ENCODE measurements around the gene DDX56.
A peak's percentile ranks its signal among the peaks of the same experiment; 100 is the strongest.

DDX56 gene

DNA sequence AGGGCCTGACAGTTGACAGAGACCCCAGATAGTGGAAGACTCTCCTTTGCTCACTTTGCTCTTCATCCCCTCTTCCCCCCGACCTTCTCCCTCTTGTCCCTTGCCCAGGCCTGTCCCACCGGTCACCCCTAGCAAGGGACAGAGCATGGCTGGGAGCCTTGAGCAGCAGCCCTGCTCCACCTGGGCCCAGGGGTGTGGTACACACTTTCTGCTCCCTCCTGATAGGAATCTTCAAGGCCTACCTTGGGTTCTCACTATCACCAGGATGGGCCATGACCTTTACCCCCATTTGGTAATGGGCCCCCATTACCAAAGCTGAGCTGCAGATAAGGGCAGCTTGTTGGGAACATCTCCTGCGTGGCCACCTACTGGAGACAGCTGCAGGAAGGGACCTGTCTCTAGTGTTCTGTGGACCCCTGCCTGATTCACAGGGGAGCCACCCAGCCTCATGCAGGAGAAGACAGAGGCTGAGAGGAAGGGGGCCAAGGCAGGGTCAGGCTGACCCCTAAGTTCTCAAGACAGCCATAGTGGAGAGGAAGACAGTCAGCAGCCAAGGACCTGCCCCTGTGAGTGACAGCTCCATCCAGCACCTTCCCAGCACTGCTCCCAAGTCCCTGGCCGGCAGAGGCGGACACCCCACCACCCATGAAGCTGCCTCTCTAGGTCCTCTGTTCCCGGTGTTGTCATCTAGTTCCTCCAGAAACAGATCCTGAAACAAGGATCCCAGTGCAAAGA is 31.7 kb downstream of the DDX56 start:
- no peaks in the 10 kb centered on the region for H3K27me3 ChIP-seq (ENCODE audit: insufficient read depth, low read length, poor library complexity)
- no peak overlapping the region for H3K56ac ChIP-seq (ENCODE audit: low read length)
- no peaks in the 10 kb centered on the region for H3K79me1 ChIP-seq (ENCODE audit: low read length)
- no peak for DNase-seq
- H3K23ac ChIP-seq (ENCODE audit: low read length), result no peak overlapping the region
- H3K27ac ChIP-seq (ENCODE audit: low read depth, low read length), result no peak overlapping the region
- H4K5ac ChIP-seq (ENCODE audit: low read length), result no peak overlapping the region
- H3K9ac ChIP-seq (ENCODE audit: low read length), result no peak overlapping the region
- H3K79me2 ChIP-seq (ENCODE audit: control insufficient read depth, insufficient read depth, low read length), result no peaks in the 10 kb centered on the region
- H3K18ac ChIP-seq (ENCODE audit: low read length), result no peak overlapping the region
- H2BK5ac ChIP-seq (ENCODE audit: low read length), result no peak overlapping the region
- WGBS (ENCODE audit: extremely low coverage, insufficient coverage, low lambda C conversion rate), result no CpG with 5 or more reads among the region's 6 CpGs
- H3K36me3 ChIP-seq (ENCODE audit: control insufficient read depth, insufficient read depth, low read length), result no peaks in the 10 kb centered on the region
- no peak overlapping the region for H3K4me2 ChIP-seq (ENCODE audit: low read length)
- no peak overlapping the region for H3K4me3 ChIP-seq (ENCODE audit: low read length)
- H4K8ac ChIP-seq (ENCODE audit: low read depth, low read length), result no peak overlapping the region
- H3K4me1 ChIP-seq (ENCODE audit: control insufficient read depth, low read depth, low read length), result no peaks in the 10 kb centered on the region
- no peak overlapping the region for H2BK120ac ChIP-seq (ENCODE audit: low read depth, low read length)
- H2AK5ac ChIP-seq (ENCODE audit: low read length), result no peak overlapping the region
- H3K4ac ChIP-seq (ENCODE audit: low read depth, low read length), result no peak overlapping the region
- H2BK15ac ChIP-seq (replicated peaks; ENCODE audit: low read depth), result no peak overlapping the region

- Histone ChIP-seq H3K18ac (ENCODE audit: low read length) (no peak within 1 kb of the TSS), H3K56ac (ENCODE audit: low read length) (peak within 1 kb of the TSS; percentile 25), H3K4ac (ENCODE audit: low read depth, low read length) (no peak within 1 kb of the TSS), H3K4me1 (ENCODE audit: control insufficient read depth, low read depth, low read length) (no peaks in the 10 kb centered on the region), H2BK15ac (replicated peaks; ENCODE audit: low read depth) (no peak within 1 kb of the TSS), H3K79me1 (ENCODE audit: low read length) (no peaks in the 10 kb centered on the region), H3K79me2 (ENCODE audit: control insufficient read depth, insufficient read depth, low read length) (no peaks in the 10 kb centered on the region), H3K27me3 (ENCODE audit: insufficient read depth, low read length, poor library complexity) (no peaks in the 10 kb centered on the region), H3K9ac (ENCODE audit: low read length) (no peak within 1 kb of the TSS), H3K23ac (ENCODE audit: low read length) (no peak within 1 kb of the TSS), H3K36me3 (ENCODE audit: control insufficient read depth, insufficient read depth, low read length) (no peaks in the 10 kb centered on the region), H2BK120ac (ENCODE audit: low read depth, low read length) (no peak within 1 kb of the TSS), H2BK5ac (ENCODE audit: low read length) (no peak within 1 kb of the TSS), H3K4me2 (ENCODE audit: low read length) (no peak within 1 kb of the TSS), H2AK5ac (ENCODE audit: low read length) (no peak within 1 kb of the TSS), H4K5ac (ENCODE audit: low read length) (no peak within 1 kb of the TSS), H3K4me3 (ENCODE audit: low read length) (no peak within 1 kb of the TSS), H3K27ac (ENCODE audit: low read depth, low read length) (no peak within 1 kb of the TSS), H4K8ac (ENCODE audit: low read depth, low read length) (no peak within 1 kb of the TSS)
- no CpG with 5 or more reads among the region's 20 CpGs for WGBS (ENCODE audit: extremely low coverage, insufficient coverage, low lambda C conversion rate)
- peak; percentile 21 for DNase-seq
These were observed 32.5 kb downstream of the DDX56 start, which contains the start of gene NPC1L1 for GRCh38 chr7:44541028-44541869. Gene NPC1L1, minus strand, starts transcription at chr7:44541330. Its CDS starts 71 bp downstream, at chr7:44541259.

- Histone ChIP-seq H3K4me3 (ENCODE audit: low read length) (no peak overlapping the region), H3K27ac (ENCODE audit: low read depth, low read length) (no peak overlapping the region), H3K36me3 (ENCODE audit: control insufficient read depth, insufficient read depth, low read length) (no peaks in the 10 kb centered on the region), H3K79me1 (ENCODE audit: low read length) (no peaks in the 10 kb centered on the region), H3K79me2 (ENCODE audit: control insufficient read depth, insufficient read depth, low read length) (no peaks in the 10 kb centered on the region), H2BK5ac (ENCODE audit: low read length) (no peak overlapping the region), H3K9ac (ENCODE audit: low read length) (no peak overlapping the region), H4K8ac (ENCODE audit: low read depth, low read length) (no peak overlapping the region), H3K56ac (ENCODE audit: low read length) (no peak overlapping the region), H3K18ac (ENCODE audit: low read length) (no peak overlapping the region), H2BK15ac (replicated peaks; ENCODE audit: low read depth) (no peak overlapping the region), H4K5ac (ENCODE audit: low read length) (no peak overlapping the region), H3K4ac (ENCODE audit: low read depth, low read length) (no peak overlapping the region), H2BK120ac (ENCODE audit: low read depth, low read length) (no peak overlapping the region), H3K27me3 (ENCODE audit: insufficient read depth, low read length, poor library complexity) (no peaks in the 10 kb centered on the region), H2AK5ac (ENCODE audit: low read length) (no peak overlapping the region), H3K23ac (ENCODE audit: low read length) (no peak overlapping the region), H3K4me1 (ENCODE audit: control insufficient read depth, low read depth, low read length) (no peaks in the 10 kb centered on the region), H3K4me2 (ENCODE audit: low read length) (no peak overlapping the region)
- DNase-seq, result no peak
- no CpG with 5 or more reads among the region's 5 CpGs for WGBS (ENCODE audit: extremely low coverage, insufficient coverage, low lambda C conversion rate)
These were observed 33.1 kb downstream of the DDX56 start for GRCh38 chr7:44540592-44541027.

GRCh38 chr7:44539669-44540506 is 33.8 kb downstream of the DDX56 start:
- Histone ChIP-seq H2AK5ac (ENCODE audit: low read length) (no peak overlapping the region), H3K79me2 (ENCODE audit: control insufficient read depth, insufficient read depth, low read length) (no peaks in the 10 kb centered on the region), H2BK120ac (ENCODE audit: low read depth, low read length) (no peak overlapping the region), H3K56ac (ENCODE audit: low read length) (peak overlapping the region; percentile 25), H3K36me3 (ENCODE audit: control insufficient read depth, insufficient read depth, low read length) (no peaks in the 10 kb centered on the region), H3K4ac (ENCODE audit: low read depth, low read length) (no peak overlapping the region), H3K4me1 (ENCODE audit: control insufficient read depth, low read depth, low read length) (no peaks in the 10 kb centered on the region), H2BK15ac (replicated peaks; ENCODE audit: low read depth) (no peak overlapping the region), H3K27ac (ENCODE audit: low read depth, low read length) (no peak overlapping the region), H4K5ac (ENCODE audit: low read length) (no peak overlapping the region), H3K9ac (ENCODE audit: low read length) (no peak overlapping the region), H3K27me3 (ENCODE audit: insufficient read depth, low read length, poor library complexity) (no peaks in the 10 kb centered on the region), H3K79me1 (ENCODE audit: low read length) (no peaks in the 10 kb centered on the region), H3K4me2 (ENCODE audit: low read length) (no peak overlapping the region), H4K8ac (ENCODE audit: low read depth, low read length) (no peak overlapping the region), H3K4me3 (ENCODE audit: low read length) (no peak overlapping the region), H2BK5ac (ENCODE audit: low read length) (no peak overlapping the region), H3K23ac (ENCODE audit: low read length) (no peak overlapping the region), H3K18ac (ENCODE audit: low read length) (no peak overlapping the region)
- DNase-seq, result no peak
- no CpG with 5 or more reads among the region's 27 CpGs for WGBS (ENCODE audit: extremely low coverage, insufficient coverage, low lambda C conversion rate)

- H3K27ac ChIP-seq (ENCODE audit: low read depth, low read length), result no peak overlapping the region
- H3K4ac ChIP-seq (ENCODE audit: low read depth, low read length), result no peak overlapping the region
- no peak overlapping the region for H4K5ac ChIP-seq (ENCODE audit: low read length)
- H3K79me1 ChIP-seq (ENCODE audit: low read length), result no peaks in the 10 kb centered on the region
- no peak overlapping the region for H2BK15ac ChIP-seq (replicated peaks; ENCODE audit: low read depth)
- H3K9ac ChIP-seq (ENCODE audit: low read length), result no peak overlapping the region
- no peaks in the 10 kb centered on the region for H3K4me1 ChIP-seq (ENCODE audit: control insufficient read depth, low read depth, low read length)
- H3K79me2 ChIP-seq (ENCODE audit: control insufficient read depth, insufficient read depth, low read length), result no peaks in the 10 kb centered on the region
- WGBS (ENCODE audit: extremely low coverage, insufficient coverage, low lambda C conversion rate), result no CpG with 5 or more reads among the region's 32 CpGs
- no peak overlapping the region for H3K56ac ChIP-seq (ENCODE audit: low read length)
- no peak overlapping the region for H3K18ac ChIP-seq (ENCODE audit: low read length)
- no peak for DNase-seq
- no peak overlapping the region for H3K23ac ChIP-seq (ENCODE audit: low read length)
- no peaks in the 10 kb centered on the region for H3K36me3 ChIP-seq (ENCODE audit: control insufficient read depth, insufficient read depth, low read length)
- H3K4me2 ChIP-seq (ENCODE audit: low read length), result no peak overlapping the region
- H2BK5ac ChIP-seq (ENCODE audit: low read length), result no peak overlapping the region
- H2AK5ac ChIP-seq (ENCODE audit: low read length), result no peak overlapping the region
- H3K4me3 ChIP-seq (ENCODE audit: low read length), result no peak overlapping the region
- no peaks in the 10 kb centered on the region for H3K27me3 ChIP-seq (ENCODE audit: insufficient read depth, low read length, poor library complexity)
- no peak overlapping the region for H4K8ac ChIP-seq (ENCODE audit: low read depth, low read length)
- H2BK120ac ChIP-seq (ENCODE audit: low read depth, low read length), result no peak overlapping the region
These were observed 34.7 kb downstream of the DDX56 start for GRCh38 chr7:44538798-44539668.

All from mesendoderm (in vitro differentiated cells).